Trophoblast cell (in vitro differentiated cells and primary cell): ENCODE measurements around the gene KCNIP2.

Experiments
- DNase-seq, 2 donors: peaks; one replicate each; pipeline ENCODE4 v3.0.0-alpha.2; 2016
- H2AFZ ChIP-seq: 2 replicates; pipeline ENCODE4 v1.6.1; 2013; ENCODE audit warnings: low read length, moderate library complexity, mild to moderate bottlenecking; ENCODE audit not compliant: insufficient read depth, poor library complexity
- H2AK5ac ChIP-seq: 2 replicates; pipeline ENCODE4 v1.6.1; 2013; ENCODE audit warnings: mild to moderate bottlenecking, low read length
- H2BK120ac ChIP-seq: 2 replicates; pipeline ENCODE4 v1.6.1; 2013; ENCODE audit warnings: low read length, mild to moderate bottlenecking, moderate library complexity; ENCODE audit not compliant: insufficient read depth, poor library complexity
- H2BK12ac ChIP-seq: 2 replicates; pipeline ENCODE4 v1.6.1; 2013; ENCODE audit warnings: mild to moderate bottlenecking, low read length, moderate library complexity
- H2BK5ac ChIP-seq: 2 replicates; pipeline ENCODE4 v1.6.1; 2013; ENCODE audit warnings: low read length, low read depth, moderate library complexity, mild to moderate bottlenecking; ENCODE audit not compliant: poor library complexity
- H3K14ac ChIP-seq: 2 replicates; pipeline ENCODE4 v1.6.1; 2013; ENCODE audit warnings: mild to moderate bottlenecking, low read length
- H3K18ac ChIP-seq: 2 replicates; pipeline ENCODE4 v1.6.1; 2013; ENCODE audit warnings: mild to moderate bottlenecking, low read length
- H3K23ac ChIP-seq: 2 replicates; pipeline ENCODE4 v1.6.1; 2013; ENCODE audit warnings: low read length
- H3K27ac ChIP-seq: 2 replicates; pipeline ENCODE4 v1.5.1; 2013; ENCODE audit warnings: low read depth, mild to moderate bottlenecking, inconsistent platforms, low read length, moderate library complexity
- H3K27me3 ChIP-seq: 2 replicates; pipeline ENCODE4 v1.6.1; 2013; ENCODE audit warnings: inconsistent platforms, mild to moderate bottlenecking, low read length, moderate library complexity; ENCODE audit not compliant: insufficient read depth
- H3K36me3 ChIP-seq, 2 experiments: 1 replicate in 1 of 2; 2 replicates in 1 of 2; pipeline ENCODE4 v1.6.1; 2013; ENCODE audit warnings: low read length in 2 of 2, mild to moderate bottlenecking in 2 of 2, moderate library complexity in 1 of 2; ENCODE audit not compliant: insufficient read depth in 2 of 2, control insufficient read depth in 1 of 2
- H3K4ac ChIP-seq: 2 replicates; pipeline ENCODE4 v1.6.1; 2013; ENCODE audit warnings: low read depth, mild to moderate bottlenecking, low read length, moderate library complexity
- H3K4me1 ChIP-seq, 2 experiments: 1 replicate in 1 of 2; 2 replicates in 1 of 2; pipeline ENCODE4 v1.6.1; 2013; ENCODE audit warnings: low read length in 2 of 2, mild to moderate bottlenecking in 2 of 2, moderate library complexity in 1 of 2; ENCODE audit not compliant: insufficient read depth in 2 of 2, control insufficient read depth in 1 of 2
- H3K4me2 ChIP-seq: 2 replicates; pipeline ENCODE4 v1.6.1; 2013; ENCODE audit warnings: inconsistent platforms, mild to moderate bottlenecking, low read length, moderate library complexity
- H3K4me3 ChIP-seq: 2 replicates; pipeline ENCODE4 v1.5.1; 2013; ENCODE audit warnings: mild to moderate bottlenecking, low read depth, low read length, inconsistent platforms
- H3K79me1 ChIP-seq: one replicate; pipeline ENCODE4 v1.6.1; 2013; ENCODE audit warnings: low read length
- H3K79me2 ChIP-seq: 2 replicates; pipeline ENCODE4 v1.6.1; 2013; ENCODE audit warnings: low read length, mild to moderate bottlenecking; ENCODE audit not compliant: control insufficient read depth, insufficient read depth, poor library complexity
- H3K9ac ChIP-seq: 2 replicates; pipeline ENCODE4 v1.6.1; 2013; ENCODE audit warnings: mild to moderate bottlenecking, low read length
- H3K9me3 ChIP-seq: 2 replicates; pipeline ENCODE4 v1.6.1; 2013; ENCODE audit warnings: low read depth, mild to moderate bottlenecking, control low read depth, inconsistent platforms, low read length; ENCODE audit not compliant: insufficient read depth
- H4K12ac ChIP-seq: 2 replicates; pipeline ENCODE4 v1.6.1; 2013; ENCODE audit warnings: low read depth, mild to moderate bottlenecking, low read length, moderate library complexity
- H4K8ac ChIP-seq: 2 replicates; pipeline ENCODE4 v1.6.1; 2013; ENCODE audit warnings: low read depth, mild to moderate bottlenecking, low read length, moderate library complexity
- H4K91ac ChIP-seq: one replicate; pipeline ENCODE4 v1.6.1; 2013; ENCODE audit warnings: low read depth, mild to moderate bottlenecking, low read length, moderate library complexity
- WGBS: extraction: QIAGEN DNeasy Blood & Tissue Kit; methylation state at CpG from one replicate; pipeline ENCODE4 v1.1.7; 2013; ENCODE audit warnings: missing lambda C conversion rate; ENCODE audit not compliant: insufficient read length, insufficient coverage; ENCODE audit errors: extremely low coverage; 5-methylcytosine and 5-hydroxymethylcytosine counted together

Gene KCNIP2

GRCh38 chr10:101778151-101778780, 65.3 kb downstream of the KCNIP2 start:
- no peak overlapping the region for H3K27ac ChIP-seq
- no peak overlapping the region for H4K8ac ChIP-seq
- H3K14ac ChIP-seq: no peak overlapping the region
- peaks cover 13% of the 10 kb centered on the region for H3K9me3 ChIP-seq
- no peak overlapping the region for H4K12ac ChIP-seq
- no peak overlapping the region for H3K18ac ChIP-seq
- H2AFZ ChIP-seq: no peak overlapping the region
- H2BK120ac ChIP-seq: no peak overlapping the region
- H3K79me1 ChIP-seq: peaks cover 2% of the 10 kb centered on the region
- WGBS: no CpG with 5 or more reads among the region's 12 CpGs
- H3K4me3 ChIP-seq: no peak overlapping the region
- H3K4ac ChIP-seq: no peak overlapping the region
- no peak overlapping the region for H3K9ac ChIP-seq
- no peak overlapping the region for H3K23ac ChIP-seq
- H2BK5ac ChIP-seq: no peak overlapping the region
- H3K36me3 ChIP-seq: peaks cover 0 to 3% of the 10 kb centered on the region in 2 experiments
- H3K27me3 ChIP-seq: peaks cover 57% of the 10 kb centered on the region
- no peaks in the 10 kb centered on the region for H3K79me2 ChIP-seq
- peak overlapping the region; percentile 60 for H3K4me2 ChIP-seq
- H4K91ac ChIP-seq: no peak overlapping the region
- H2BK12ac ChIP-seq: no peak overlapping the region
- DNase-seq: no peak
- peaks cover 14 to 23% of the 10 kb centered on the region in 2 experiments for H3K4me1 ChIP-seq
- no peak overlapping the region for H2AK5ac ChIP-seq

DNA sequence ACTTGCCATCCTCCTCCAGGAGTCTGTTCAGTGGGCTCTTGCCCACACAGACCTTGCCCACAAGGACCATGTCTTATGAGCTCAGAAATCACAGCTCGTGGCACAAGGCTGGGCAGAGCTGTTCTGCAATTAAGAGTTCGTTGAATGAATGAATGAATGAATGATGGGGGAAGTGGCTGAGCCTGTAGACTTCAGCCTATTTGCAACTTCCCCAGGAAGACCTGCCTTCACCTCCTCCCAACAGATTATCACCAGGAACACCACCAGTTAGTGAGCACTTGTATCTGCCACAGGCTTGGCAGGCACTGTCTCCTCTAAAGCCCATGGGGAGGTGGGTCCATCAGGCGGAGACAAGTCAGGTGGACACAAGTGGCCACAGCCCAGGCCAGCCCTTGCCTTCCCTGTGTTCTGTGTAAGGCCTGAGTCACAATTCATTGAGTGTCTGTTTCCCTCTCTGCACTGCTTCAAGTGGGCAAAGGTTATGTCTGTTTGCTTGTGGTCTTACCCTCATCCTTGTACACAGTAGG, 65.9 kb downstream of the KCNIP2 start:
- Histone ChIP-seq H2AFZ (no peak overlapping the region), H3K4me3 (no peak overlapping the region), H3K79me1 (no peaks in the 10 kb centered on the region), H4K12ac (no peak overlapping the region), H2BK12ac (no peak overlapping the region), H3K4ac (no peak overlapping the region), H3K27ac (no peak overlapping the region), H3K4me1 (peaks cover 13 to 21% of the 10 kb centered on the region in 2 experiments), H4K8ac (no peak overlapping the region), H4K91ac (no peak overlapping the region), H3K18ac (no peak overlapping the region), H2AK5ac (no peak overlapping the region), H3K4me2 (no peak overlapping the region), H3K27me3 (peaks cover 63% of the 10 kb centered on the region), H3K14ac (no peak overlapping the region), H2BK5ac (no peak overlapping the region), H3K36me3 (peaks cover 0 to 3% of the 10 kb centered on the region in 2 experiments), H2BK120ac (no peak overlapping the region), H3K79me2 (no peaks in the 10 kb centered on the region), H3K23ac (no peak overlapping the region), H3K9ac (no peak overlapping the region), H3K9me3 (peaks cover 13% of the 10 kb centered on the region)
- DNase-seq: no peak
- no CpG with 5 or more reads among the region's 3 CpGs for WGBS

- H3K4me3 ChIP-seq: no peak overlapping the region
- H3K27ac ChIP-seq: no peak overlapping the region
- DNase-seq: no peak
- no peaks in the 10 kb centered on the region for H3K79me2 ChIP-seq
- peaks cover 0 to 3% of the 10 kb centered on the region in 2 experiments for H3K36me3 ChIP-seq
- peaks cover 8 to 16% of the 10 kb centered on the region in 2 experiments for H3K4me1 ChIP-seq
- no peak overlapping the region for H3K9ac ChIP-seq
- H2BK5ac ChIP-seq: no peak overlapping the region
- H3K18ac ChIP-seq: no peak overlapping the region
- H4K8ac ChIP-seq: no peak overlapping the region
- peak overlapping the region; percentile 43 for H3K4me2 ChIP-seq
- H2AK5ac ChIP-seq: no peak overlapping the region
- H2BK120ac ChIP-seq: no peak overlapping the region
- H4K12ac ChIP-seq: no peak overlapping the region
- H2AFZ ChIP-seq: no peak overlapping the region
- no peak overlapping the region for H3K14ac ChIP-seq
- peaks cover 71% of the 10 kb centered on the region for H3K27me3 ChIP-seq
- no peak overlapping the region for H4K91ac ChIP-seq
- H3K9me3 ChIP-seq: peaks cover 12% of the 10 kb centered on the region
- H3K79me1 ChIP-seq: no peaks in the 10 kb centered on the region
- no peak overlapping the region for H2BK12ac ChIP-seq
- no peak overlapping the region for H3K4ac ChIP-seq
- no peak overlapping the region for H3K23ac ChIP-seq
- WGBS: no CpG with 5 or more reads among the region's 74 CpGs
These were observed 67.3 kb downstream of the KCNIP2 start for GRCh38 chr10:101776161-101776817.
